ENCODE data around the gene CRYGB. TPM values are rescaled to one million over a fixed set of nuclear protein-coding genes. Genes with fewer than 3 reads are reported as not detected.
A peak's percentile ranks its signal among the peaks of the same experiment; 100 is the strongest.

The CRYGB gene
- total RNA-seq, 1 experiment from 2014 or later = not detected

DNA sequence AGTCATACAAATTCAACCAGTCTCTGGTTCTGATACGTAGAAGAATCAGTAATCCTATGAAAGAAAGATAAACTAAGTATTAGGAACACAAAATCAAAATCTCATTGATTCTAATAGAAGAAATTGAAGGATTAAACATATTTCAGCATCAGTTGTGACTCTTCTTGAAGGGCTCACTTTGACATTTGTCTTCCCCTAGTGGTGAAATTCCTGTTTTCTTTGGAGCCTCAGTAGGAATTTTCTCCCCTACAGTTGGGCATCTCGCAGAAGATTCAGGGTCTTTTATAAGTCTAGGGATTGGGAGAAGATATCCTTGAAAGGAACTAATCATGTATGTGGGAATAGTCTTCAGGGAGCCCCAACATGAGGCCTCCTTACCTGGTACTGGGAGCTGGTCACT lies 2.8 kb upstream of the CRYGB start:
- peak; percentile 16; the same call in 1 of the 2 replicates for TF ChIP-seq RAD21 (IDR thresholded peaks at IDR 0.05; ENCODE audit: low read depth)
- TF ChIP-seq, protein P1, sequence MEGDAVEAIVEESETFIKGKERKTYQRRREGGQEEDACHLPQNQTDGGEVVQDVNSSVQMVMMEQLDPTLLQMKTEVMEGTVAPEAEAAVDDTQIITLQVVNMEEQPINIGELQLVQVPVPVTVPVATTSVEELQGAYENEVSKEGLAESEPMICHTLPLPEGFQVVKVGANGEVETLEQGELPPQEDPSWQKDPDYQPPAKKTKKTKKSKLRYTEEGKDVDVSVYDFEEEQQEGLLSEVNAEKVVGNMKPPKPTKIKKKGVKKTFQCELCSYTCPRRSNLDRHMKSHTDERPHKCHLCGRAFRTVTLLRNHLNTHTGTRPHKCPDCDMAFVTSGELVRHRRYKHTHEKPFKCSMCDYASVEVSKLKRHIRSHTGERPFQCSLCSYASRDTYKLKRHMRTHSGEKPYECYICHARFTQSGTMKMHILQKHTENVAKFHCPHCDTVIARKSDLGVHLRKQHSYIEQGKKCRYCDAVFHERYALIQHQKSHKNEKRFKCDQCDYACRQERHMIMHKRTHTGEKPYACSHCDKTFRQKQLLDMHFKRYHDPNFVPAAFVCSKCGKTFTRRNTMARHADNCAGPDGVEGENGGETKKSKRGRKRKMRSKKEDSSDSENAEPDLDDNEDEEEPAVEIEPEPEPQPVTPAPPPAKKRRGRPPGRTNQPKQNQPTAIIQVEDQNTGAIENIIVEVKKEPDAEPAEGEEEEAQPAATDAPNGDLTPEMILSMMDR (IDR thresholded peaks at IDR 0.05 in 2 of 3, conservative IDR thresholded peaks at IDR 0.05 in 1 of 3; ENCODE audit: borderline replicate concordance in 1 of 3, insufficient read depth in 1 of 3, low read depth in 2 of 3, low read length in 2 of 3) = peak in 2 of 3 experiments; percentile 42 to 52; a peak in 4 of 6 replicates
- no peak for TF ChIP-seq EGR1 (IDR thresholded peaks at IDR 0.05; ENCODE audit: low read depth)
- Histone ChIP-seq H3K27me3 (ENCODE audit: insufficient read depth, low read length) (no peaks in the 10 kb centered on the region), H2AFZ (ENCODE audit: low read depth, low read length, poor library complexity, severe bottlenecking) (no peak overlapping the region), H3K4me3 (replicated peaks in 1 of 2; ENCODE audit: low read depth in 1 of 2, low read length in 2 of 2) (no peak overlapping the region), H3K9ac (ENCODE audit: low read length) (no peak overlapping the region), H3K9me3 (ENCODE audit: control insufficient read depth in 1 of 2, insufficient read depth in 1 of 2, low read depth in 1 of 2, low read length in 2 of 2) (no peaks in the 10 kb centered on the region), H3K27ac (ENCODE audit: low read depth, low read length) (no peak overlapping the region), H4K20me1 (ENCODE audit: insufficient read depth) (no peaks in the 10 kb centered on the region), H3K36me3 (ENCODE audit: control insufficient read depth in 1 of 2, insufficient read depth in 2 of 2, low read length in 2 of 2) (no peaks in the 10 kb centered on the region), H3K4me2 (ENCODE audit: low read length) (no peak overlapping the region), H3K79me2 (ENCODE audit: insufficient read depth, low read length) (no peaks in the 10 kb centered on the region), H3K4me1 (ENCODE audit: control insufficient read depth in 1 of 2, insufficient read depth in 2 of 2, low read length in 2 of 2) (no peaks in the 10 kb centered on the region), H3K9me2 (ENCODE audit: insufficient read depth) (no peaks in the 10 kb centered on the region)
- CTCF ChIA-PET = interaction anchor here (1.4 kb wide), 1 partner anchor 27 kb away, joined by 3 read pairs; no protein-coding TSS in a partner anchor
- DNase-seq (ENCODE audit: low read depth, low spot score) (no peak), ATAC-seq (0 out of 2 replicates have a peak, but pooled peaks have one; percentile 27)
- POLR2A ChIA-PET = no interaction called here
- RAD21 ChIA-PET (ENCODE audit: low non-redundant PET in 1 of 2, low total read pairs in 2 of 2, uncharacterized antibody in 2 of 2, unreplicated experiment in 2 of 2) = no interaction called here
- intact Hi-C loops (cut with micrococcal nuclease) = no loop called here
- BruUV-seq (replicated peaks) = no TSS peak

DNA sequence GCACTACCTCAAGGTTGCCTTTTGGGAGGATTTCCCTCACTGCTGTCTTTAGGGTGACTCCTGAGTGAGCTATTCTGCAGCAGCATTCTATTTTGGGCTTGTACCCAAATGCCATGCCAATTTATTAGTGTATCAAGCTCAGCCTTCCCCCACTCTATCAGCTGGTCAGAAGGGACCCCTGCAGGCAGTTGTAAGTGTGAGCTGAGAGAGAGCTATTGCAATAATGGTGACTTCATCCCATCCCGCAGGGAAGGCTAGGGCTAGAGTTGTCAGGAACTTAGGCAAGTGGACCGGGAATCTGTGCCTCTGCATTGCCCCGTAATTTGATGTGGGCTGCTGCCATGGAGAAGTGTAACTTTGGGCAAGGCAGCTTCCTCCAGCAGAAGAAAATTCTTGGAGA lies 1.8 kb upstream of the CRYGB start:
- no peaks in the 10 kb centered on the region for H3K27me3 ChIP-seq (ENCODE audit: insufficient read depth, low read length)
- no peak for DNase-seq (ENCODE audit: low read depth, low spot score)
- H3K27ac ChIP-seq (ENCODE audit: low read depth, low read length) = no peak overlapping the region
- CTCF ChIA-PET = interaction anchor here (1.3 kb wide), 1 partner anchor 46 kb away, joined by 4 read pairs; no protein-coding TSS in a partner anchor
- H3K79me2 ChIP-seq (ENCODE audit: insufficient read depth, low read length) = no peaks in the 10 kb centered on the region
- H3K4me3 ChIP-seq (replicated peaks in 1 of 2; ENCODE audit: low read depth in 1 of 2, low read length in 2 of 2) = no peak overlapping the region
- H3K4me1 ChIP-seq (ENCODE audit: control insufficient read depth in 1 of 2, insufficient read depth in 2 of 2, low read length in 2 of 2) = no peaks in the 10 kb centered on the region
- no peak for TF ChIP-seq EZH2phosphoT487 (IDR thresholded peaks at IDR 0.05; ENCODE audit: borderline replicate concordance)
- no peak for TF ChIP-seq EZH2 (IDR thresholded peaks at IDR 0.05)
- TF ChIP-seq JUND (IDR thresholded peaks at IDR 0.05) = no peak
- no peak for TF ChIP-seq FOSL1 (IDR thresholded peaks at IDR 0.05; ENCODE audit: low read depth)
- TF ChIP-seq ZFX (IDR thresholded peaks at IDR 0.05) = no peak
- no peak for TF ChIP-seq EGR1 (IDR thresholded peaks at IDR 0.05; ENCODE audit: low read depth)
- TF ChIP-seq, protein P1 (IDR thresholded peaks at IDR 0.05 in 2 of 3, conservative IDR thresholded peaks at IDR 0.05 in 1 of 3; ENCODE audit: borderline replicate concordance in 1 of 3, insufficient read depth in 1 of 3, low read depth in 2 of 3, low read length in 2 of 3) = no peak
- no peak for TF ChIP-seq YY1 (IDR thresholded peaks at IDR 0.05; ENCODE audit: extremely low read depth, insufficient replicate concordance, low read depth, low read length)
- no peak for ATAC-seq
- H3K9ac ChIP-seq (ENCODE audit: low read length) = no peak overlapping the region
- no peaks in the 10 kb centered on the region for H3K9me3 ChIP-seq (ENCODE audit: control insufficient read depth in 1 of 2, insufficient read depth in 1 of 2, low read depth in 1 of 2, low read length in 2 of 2)
- no peak overlapping the region for H2AFZ ChIP-seq (ENCODE audit: low read depth, low read length, poor library complexity, severe bottlenecking)
- no peaks in the 10 kb centered on the region for H3K36me3 ChIP-seq (ENCODE audit: control insufficient read depth in 1 of 2, insufficient read depth in 2 of 2, low read length in 2 of 2)
- H3K4me2 ChIP-seq (ENCODE audit: low read length) = no peak overlapping the region
- POLR2A ChIA-PET = no interaction called here
- no TSS peak for BruUV-seq (replicated peaks)
- no peaks in the 10 kb centered on the region for H3K9me2 ChIP-seq (ENCODE audit: insufficient read depth)
- no peaks in the 10 kb centered on the region for H4K20me1 ChIP-seq (ENCODE audit: insufficient read depth)
- RAD21 ChIA-PET (ENCODE audit: low non-redundant PET in 1 of 2, low total read pairs in 2 of 2, uncharacterized antibody in 2 of 2, unreplicated experiment in 2 of 2) = no interaction called here
- intact Hi-C loops (cut with micrococcal nuclease) = no loop called here
